Suprapubic skin (tissue), 4 donors: ENCODE results near the gene DAGLA.

Experiments used
- EP300 ChIP-seq: sonication (generic); formaldehyde crosslinking; IDR thresholded peaks from one replicate; pipeline ENCODE4 v1.6.1; 2017; ENCODE audit warnings: antibody characterized with exemption
- POLR2A ChIP-seq, 2 donors: fragments of 450-650 bp; IDR thresholded peaks; one replicate each; pipeline ENCODE4 v1.6.1; 2017; ENCODE audit warnings: antibody characterized with exemption in 2 of 2, mild to moderate bottlenecking in 2 of 2, moderate library complexity in 2 of 2
- POLR2AphosphoS5 ChIP-seq, 3 donors: sonication (generic); formaldehyde crosslinking; IDR thresholded peaks; one replicate each; pipeline ENCODE4 v1.6.1; 2017; ENCODE audit warnings: antibody characterized with exemption in 3 of 3
- TF ChIP-seq, protein P1 (sequence below), 2 donors: fragments of 200-600 bp in 1 of 2; fragments of 450-650 bp in 1 of 2; sonication (generic) in 1 of 2; IDR thresholded peaks; one replicate each; pipeline ENCODE4 v1.5.1; 2016 to 2019; ENCODE audit warnings: antibody characterized with exemption in 2 of 2, mild to moderate bottlenecking in 1 of 2, moderate library complexity in 1 of 2

DNA sequence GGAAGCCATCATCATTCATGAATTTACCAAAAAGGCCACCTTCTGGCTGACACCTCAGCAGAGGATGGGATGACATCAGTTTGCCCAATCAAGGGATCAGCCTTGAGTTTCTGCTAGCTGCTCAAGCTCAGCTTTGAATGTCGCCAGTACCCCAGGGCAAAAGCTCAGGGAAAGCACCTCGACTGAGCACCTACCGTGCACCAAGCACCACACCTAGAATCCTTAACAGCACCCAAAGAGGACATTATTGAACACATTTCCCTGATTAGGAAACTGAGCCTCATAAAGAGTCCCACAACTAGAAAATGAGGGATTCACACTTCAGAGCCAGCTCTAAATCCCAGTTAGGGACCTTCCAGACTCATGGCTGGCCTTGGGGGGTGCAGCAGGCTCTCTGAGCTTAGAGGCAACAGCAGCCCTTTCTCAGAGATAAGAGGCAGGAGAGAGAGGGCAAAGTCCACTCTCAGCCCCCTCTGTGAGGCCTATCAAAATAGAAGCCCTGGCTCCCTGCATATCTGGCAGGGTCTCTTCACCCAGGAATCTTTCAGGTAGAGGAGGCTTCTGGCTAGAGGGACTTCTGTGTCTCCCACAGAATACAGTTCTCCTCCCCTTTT is 13.4 kb upstream of the DAGLA start:
- TF ChIP-seq, protein P1, sequence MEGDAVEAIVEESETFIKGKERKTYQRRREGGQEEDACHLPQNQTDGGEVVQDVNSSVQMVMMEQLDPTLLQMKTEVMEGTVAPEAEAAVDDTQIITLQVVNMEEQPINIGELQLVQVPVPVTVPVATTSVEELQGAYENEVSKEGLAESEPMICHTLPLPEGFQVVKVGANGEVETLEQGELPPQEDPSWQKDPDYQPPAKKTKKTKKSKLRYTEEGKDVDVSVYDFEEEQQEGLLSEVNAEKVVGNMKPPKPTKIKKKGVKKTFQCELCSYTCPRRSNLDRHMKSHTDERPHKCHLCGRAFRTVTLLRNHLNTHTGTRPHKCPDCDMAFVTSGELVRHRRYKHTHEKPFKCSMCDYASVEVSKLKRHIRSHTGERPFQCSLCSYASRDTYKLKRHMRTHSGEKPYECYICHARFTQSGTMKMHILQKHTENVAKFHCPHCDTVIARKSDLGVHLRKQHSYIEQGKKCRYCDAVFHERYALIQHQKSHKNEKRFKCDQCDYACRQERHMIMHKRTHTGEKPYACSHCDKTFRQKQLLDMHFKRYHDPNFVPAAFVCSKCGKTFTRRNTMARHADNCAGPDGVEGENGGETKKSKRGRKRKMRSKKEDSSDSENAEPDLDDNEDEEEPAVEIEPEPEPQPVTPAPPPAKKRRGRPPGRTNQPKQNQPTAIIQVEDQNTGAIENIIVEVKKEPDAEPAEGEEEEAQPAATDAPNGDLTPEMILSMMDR (IDR thresholded peaks at IDR 0.05): no peak
- no peak for TF ChIP-seq POLR2AphosphoS5 (IDR thresholded peaks at IDR 0.05)
- no peak for TF ChIP-seq POLR2A (IDR thresholded peaks at IDR 0.05)
- TF ChIP-seq EP300: no peak
